SK-N-SH treated with all-trans-retinoic acid at 6 μM for 48 hours (cell line): ENCODE measurements around the gene METRNL.
A peak's percentile ranks its signal among the peaks of the same experiment; 100 is the strongest.

Experiments used
- ATAC-seq: fragments of 200-7000 bp; cut with Tn5 transposase; 3 replicates; pipeline ENCODE4 v1.9.1; 2020; ENCODE audit warnings: mild to moderate bottlenecking, moderate library complexity
- ARNTL ChIP-seq: fragments of 450-650 bp; formaldehyde crosslinking; IDR thresholded peaks from 2 replicates; pipeline ENCODE4 v1.5.0; 2020; ENCODE audit warnings: low read depth, mild to moderate bottlenecking, moderate library complexity, borderline replicate concordance
- BACH2 ChIP-seq: fragments of 250-450 bp; sonication (Bioruptor Pico); IDR thresholded peaks from 2 replicates; pipeline ENCODE4 v1.9.0; 2021; ENCODE audit warnings: mild to moderate bottlenecking, borderline replicate concordance
- CSDC2 ChIP-seq: fragments of 250-450 bp; sonication (Bioruptor Pico); IDR thresholded peaks from 2 replicates; pipeline ENCODE4 v1.5.0; 2020; ENCODE audit warnings: mild to moderate bottlenecking, moderate library complexity
- ESRRG ChIP-seq: fragments of 250-450 bp; sonication (Bioruptor Pico); IDR thresholded peaks from 2 replicates; pipeline ENCODE4 v1.6.1; 2021; ENCODE audit warnings: mild to moderate bottlenecking
- GLIS3 ChIP-seq: fragments of 250-450 bp; sonication (Bioruptor Pico); IDR thresholded peaks from 2 replicates; pipeline ENCODE4 v1.5.0; 2020; ENCODE audit warnings: mild to moderate bottlenecking, moderate library complexity
- ISL1 ChIP-seq: fragments of 250-450 bp; sonication (Bioruptor Pico); IDR thresholded peaks from 2 replicates; pipeline ENCODE4 v2.1.2; 2022; ENCODE audit warnings: mild to moderate bottlenecking, moderate library complexity
- OSR1 ChIP-seq: fragments of 250-450 bp; sonication (Bioruptor Pico); IDR thresholded peaks from 2 replicates; pipeline ENCODE4 v1.8.0; 2022; ENCODE audit warnings: moderate library complexity, mild to moderate bottlenecking, inconsistent platforms
- PPARA ChIP-seq: fragments of 250-450 bp; sonication (Bioruptor Pico); IDR thresholded peaks from 2 replicates; pipeline ENCODE4 v1.5.0; 2020; ENCODE audit warnings: mild to moderate bottlenecking, borderline replicate concordance
- SNAI2 ChIP-seq: fragments of 250-450 bp; sonication (Bioruptor Pico); IDR thresholded peaks from 2 replicates; pipeline ENCODE4 v1.5.0; 2020; ENCODE audit warnings: mild to moderate bottlenecking, moderate library complexity
- TCF4 ChIP-seq: fragments of 250-450 bp; sonication (Bioruptor Pico); IDR thresholded peaks from 2 replicates; pipeline ENCODE4 v1.8.0; 2021; ENCODE audit warnings: mild to moderate bottlenecking, moderate library complexity, borderline replicate concordance
- TOX ChIP-seq: fragments of 250-450 bp; sonication (Bioruptor Pico); IDR thresholded peaks from 2 replicates; pipeline ENCODE4 v1.8.0; 2021; ENCODE audit warnings: mild to moderate bottlenecking, moderate library complexity, borderline replicate concordance
- ZC3H10 ChIP-seq: fragments of 250-450 bp; sonication (Bioruptor Pico); IDR thresholded peaks from 2 replicates; pipeline ENCODE4 v1.5.1; 2021; ENCODE audit warnings: mild to moderate bottlenecking, moderate library complexity
- ZFP3 ChIP-seq: fragments of 250-450 bp; sonication (Bioruptor Pico); IDR thresholded peaks from 2 replicates; pipeline ENCODE4 v1.5.0; 2020; ENCODE audit warnings: mild to moderate bottlenecking, moderate library complexity
- ZFP30 ChIP-seq: fragments of 450-650 bp; formaldehyde crosslinking; IDR thresholded peaks from 2 replicates; pipeline ENCODE4 v1.5.0; 2022; ENCODE audit warnings: mild to moderate bottlenecking, moderate library complexity
- ZNF565 ChIP-seq: fragments of 450-650 bp; formaldehyde crosslinking; conservative IDR thresholded peaks from 2 replicates; pipeline ENCODE4 v1.5.0; 2020; ENCODE audit warnings: low read depth, mild to moderate bottlenecking, moderate library complexity
- ZNF70 ChIP-seq: fragments of 450-650 bp; formaldehyde crosslinking; IDR thresholded peaks from 2 replicates; pipeline ENCODE4 v1.5.0; 2020; ENCODE audit warnings: mild to moderate bottlenecking, moderate library complexity
- ZNF8 ChIP-seq: fragments of 450-650 bp; formaldehyde crosslinking; IDR thresholded peaks from 2 replicates; pipeline ENCODE4 v1.5.0; 2020; ENCODE audit warnings: mild to moderate bottlenecking, moderate library complexity
- TF ChIP-seq, protein P1 (sequence below): fragments of 250-450 bp; sonication (Bioruptor Pico); IDR thresholded peaks from 2 replicates; pipeline ENCODE4 v1.5.1; 2021; ENCODE audit warnings: mild to moderate bottlenecking, moderate library complexity
- TF ChIP-seq, protein P2 (sequence below): fragments of 250-450 bp; sonication (Bioruptor Pico); IDR thresholded peaks from 2 replicates; pipeline ENCODE4 v1.5.1; 2020; ENCODE audit warnings: low read depth, mild to moderate bottlenecking, moderate library complexity
- TF ChIP-seq, protein P3 (sequence below): fragments of 250-450 bp; sonication (Bioruptor Pico); IDR thresholded peaks from 2 replicates; pipeline ENCODE4 v1.5.0; 2020; ENCODE audit warnings: mild to moderate bottlenecking, moderate library complexity
- TF ChIP-seq, protein P4 (sequence below): fragments of 250-450 bp; sonication (Bioruptor Pico); IDR thresholded peaks from 2 replicates; pipeline ENCODE4 v1.8.0; 2020; ENCODE audit warnings: mild to moderate bottlenecking, moderate library complexity, borderline replicate concordance
- TF ChIP-seq, protein P5 (sequence below): fragments of 250-450 bp; sonication (Bioruptor Pico); IDR thresholded peaks from 2 replicates; pipeline ENCODE4 v1.8.0; 2021; ENCODE audit warnings: low read depth, mild to moderate bottlenecking, moderate library complexity, borderline replicate concordance

Gene METRNL

DNA sequence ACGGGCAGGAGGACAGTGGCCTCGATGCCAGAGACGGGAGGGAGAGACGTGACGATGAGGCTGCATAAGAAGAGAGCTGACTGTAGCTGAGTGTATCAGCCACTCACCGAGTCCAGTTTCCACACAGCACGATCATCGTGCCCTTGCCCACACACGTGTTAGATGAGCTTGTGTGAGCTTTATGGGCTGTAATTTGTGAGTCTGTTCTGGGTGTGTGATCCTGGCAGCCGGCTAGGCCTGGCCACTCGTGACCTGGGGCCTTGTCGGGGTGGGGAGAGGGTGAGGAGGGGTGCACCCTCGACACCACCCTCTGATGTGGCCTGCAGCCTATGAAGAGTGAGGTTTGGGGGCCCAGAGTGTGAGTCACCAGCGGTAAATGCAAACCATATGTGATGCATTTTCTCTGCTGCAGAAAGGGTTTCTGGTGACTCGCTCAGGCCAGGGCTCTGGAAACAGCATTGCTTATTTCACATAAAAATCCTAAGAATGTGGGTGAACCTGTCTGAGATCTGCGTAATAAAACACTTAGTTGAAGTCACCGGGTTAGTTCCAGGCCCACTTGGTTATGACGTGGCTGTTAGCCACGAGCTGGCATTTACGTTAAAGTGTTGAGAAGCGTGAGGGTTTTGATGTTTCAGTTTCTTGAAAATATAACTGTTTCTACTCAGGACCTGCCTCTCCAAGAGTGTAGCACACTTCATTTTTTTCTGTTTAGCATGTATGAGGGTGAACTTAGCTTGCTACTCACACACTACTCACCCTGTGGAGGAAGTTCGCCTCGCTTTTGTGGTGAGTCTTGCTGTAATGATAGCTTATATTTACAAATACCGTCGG, 4.2 kb downstream of the METRNL start (continued):
- TF ChIP-seq SNAI2 (CRISPR knock-in tag) (no peak; the same call in none of the 2 replicates), ARNTL (CRISPR knock-in tag) (no peak), ESRRG (CRISPR knock-in tag) (peak; percentile 92; the same call in 1 of the 2 replicates)

DNA sequence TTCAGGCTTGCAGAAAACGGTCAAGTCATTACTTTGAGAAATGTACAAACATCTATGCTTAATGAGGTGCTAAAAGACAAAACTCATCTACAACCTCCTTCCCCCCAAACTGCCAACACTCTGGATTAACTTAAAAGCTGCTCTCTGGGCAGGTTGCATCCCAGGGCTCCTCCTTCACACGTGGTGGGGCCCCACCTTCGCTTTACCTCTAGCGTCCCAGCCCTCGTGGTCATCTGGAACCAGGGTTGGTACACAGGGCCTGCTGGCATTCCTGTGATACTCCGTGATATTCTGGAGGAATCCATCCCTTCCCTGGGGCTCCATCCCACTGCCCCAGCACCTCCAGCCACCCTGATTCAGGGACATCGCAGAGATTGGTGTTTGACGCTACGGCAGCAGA, 4.8 kb downstream of the METRNL start:
- no peak for ATAC-seq
- TF ChIP-seq GLIS3 (CRISPR knock-in tag): no peak
- TF ChIP-seq BACH2 (CRISPR knock-in tag): no peak
- TF ChIP-seq, protein P1, sequence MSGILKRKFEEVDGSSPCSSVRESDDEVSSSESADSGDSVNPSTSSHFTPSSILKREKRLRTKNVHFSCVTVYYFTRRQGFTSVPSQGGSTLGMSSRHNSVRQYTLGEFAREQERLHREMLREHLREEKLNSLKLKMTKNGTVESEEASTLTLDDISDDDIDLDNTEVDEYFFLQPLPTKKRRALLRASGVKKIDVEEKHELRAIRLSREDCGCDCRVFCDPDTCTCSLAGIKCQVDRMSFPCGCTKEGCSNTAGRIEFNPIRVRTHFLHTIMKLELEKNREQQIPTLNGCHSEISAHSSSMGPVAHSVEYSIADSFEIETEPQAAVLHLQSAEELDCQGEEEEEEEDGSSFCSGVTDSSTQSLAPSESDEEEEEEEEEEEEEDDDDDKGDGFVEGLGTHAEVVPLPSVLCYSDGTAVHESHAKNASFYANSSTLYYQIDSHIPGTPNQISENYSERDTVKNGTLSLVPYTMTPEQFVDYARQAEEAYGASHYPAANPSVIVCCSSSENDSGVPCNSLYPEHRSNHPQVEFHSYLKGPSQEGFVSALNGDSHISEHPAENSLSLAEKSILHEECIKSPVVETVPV (CRISPR knock-in tag): no peak
- no peak for TF ChIP-seq ZNF565 (CRISPR knock-in tag)
- TF ChIP-seq ZNF8 (CRISPR knock-in tag): no peak
- TF ChIP-seq CSDC2 (CRISPR knock-in tag): no peak
- TF ChIP-seq, protein P2, sequence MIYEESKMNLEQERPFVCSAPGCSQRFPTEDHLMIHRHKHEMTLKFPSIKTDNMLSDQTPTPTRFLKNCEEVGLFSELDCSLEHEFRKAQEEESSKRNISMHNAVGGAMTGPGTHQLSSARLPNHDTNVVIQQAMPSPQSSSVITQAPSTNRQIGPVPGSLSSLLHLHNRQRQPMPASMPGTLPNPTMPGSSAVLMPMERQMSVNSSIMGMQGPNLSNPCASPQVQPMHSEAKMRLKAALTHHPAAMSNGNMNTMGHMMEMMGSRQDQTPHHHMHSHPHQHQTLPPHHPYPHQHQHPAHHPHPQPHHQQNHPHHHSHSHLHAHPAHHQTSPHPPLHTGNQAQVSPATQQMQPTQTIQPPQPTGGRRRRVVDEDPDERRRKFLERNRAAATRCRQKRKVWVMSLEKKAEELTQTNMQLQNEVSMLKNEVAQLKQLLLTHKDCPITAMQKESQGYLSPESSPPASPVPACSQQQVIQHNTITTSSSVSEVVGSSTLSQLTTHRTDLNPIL (CRISPR knock-in tag): no peak
- TF ChIP-seq, protein P3, sequence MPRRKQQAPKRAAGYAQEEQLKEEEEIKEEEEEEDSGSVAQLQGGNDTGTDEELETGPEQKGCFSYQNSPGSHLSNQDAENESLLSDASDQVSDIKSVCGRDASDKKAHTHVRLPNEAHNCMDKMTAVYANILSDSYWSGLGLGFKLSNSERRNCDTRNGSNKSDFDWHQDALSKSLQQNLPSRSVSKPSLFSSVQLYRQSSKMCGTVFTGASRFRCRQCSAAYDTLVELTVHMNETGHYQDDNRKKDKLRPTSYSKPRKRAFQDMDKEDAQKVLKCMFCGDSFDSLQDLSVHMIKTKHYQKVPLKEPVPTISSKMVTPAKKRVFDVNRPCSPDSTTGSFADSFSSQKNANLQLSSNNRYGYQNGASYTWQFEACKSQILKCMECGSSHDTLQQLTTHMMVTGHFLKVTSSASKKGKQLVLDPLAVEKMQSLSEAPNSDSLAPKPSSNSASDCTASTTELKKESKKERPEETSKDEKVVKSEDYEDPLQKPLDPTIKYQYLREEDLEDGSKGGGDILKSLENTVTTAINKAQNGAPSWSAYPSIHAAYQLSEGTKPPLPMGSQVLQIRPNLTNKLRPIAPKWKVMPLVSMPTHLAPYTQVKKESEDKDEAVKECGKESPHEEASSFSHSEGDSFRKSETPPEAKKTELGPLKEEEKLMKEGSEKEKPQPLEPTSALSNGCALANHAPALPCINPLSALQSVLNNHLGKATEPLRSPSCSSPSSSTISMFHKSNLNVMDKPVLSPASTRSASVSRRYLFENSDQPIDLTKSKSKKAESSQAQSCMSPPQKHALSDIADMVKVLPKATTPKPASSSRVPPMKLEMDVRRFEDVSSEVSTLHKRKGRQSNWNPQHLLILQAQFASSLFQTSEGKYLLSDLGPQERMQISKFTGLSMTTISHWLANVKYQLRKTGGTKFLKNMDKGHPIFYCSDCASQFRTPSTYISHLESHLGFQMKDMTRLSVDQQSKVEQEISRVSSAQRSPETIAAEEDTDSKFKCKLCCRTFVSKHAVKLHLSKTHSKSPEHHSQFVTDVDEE (CRISPR knock-in tag): no peak
- no peak for TF ChIP-seq PPARA
- no peak for TF ChIP-seq SNAI2 (CRISPR knock-in tag)
- TF ChIP-seq ZFP30: no peak
- TF ChIP-seq, protein P4, sequence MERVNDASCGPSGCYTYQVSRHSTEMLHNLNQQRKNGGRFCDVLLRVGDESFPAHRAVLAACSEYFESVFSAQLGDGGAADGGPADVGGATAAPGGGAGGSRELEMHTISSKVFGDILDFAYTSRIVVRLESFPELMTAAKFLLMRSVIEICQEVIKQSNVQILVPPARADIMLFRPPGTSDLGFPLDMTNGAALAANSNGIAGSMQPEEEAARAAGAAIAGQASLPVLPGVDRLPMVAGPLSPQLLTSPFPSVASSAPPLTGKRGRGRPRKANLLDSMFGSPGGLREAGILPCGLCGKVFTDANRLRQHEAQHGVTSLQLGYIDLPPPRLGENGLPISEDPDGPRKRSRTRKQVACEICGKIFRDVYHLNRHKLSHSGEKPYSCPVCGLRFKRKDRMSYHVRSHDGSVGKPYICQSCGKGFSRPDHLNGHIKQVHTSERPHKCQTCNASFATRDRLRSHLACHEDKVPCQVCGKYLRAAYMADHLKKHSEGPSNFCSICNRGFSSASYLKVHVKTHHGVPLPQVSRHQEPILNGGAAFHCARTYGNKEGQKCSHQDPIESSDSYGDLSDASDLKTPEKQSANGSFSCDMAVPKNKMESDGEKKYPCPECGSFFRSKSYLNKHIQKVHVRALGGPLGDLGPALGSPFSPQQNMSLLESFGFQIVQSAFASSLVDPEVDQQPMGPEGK (CRISPR knock-in tag): no peak
- TF ChIP-seq ZFP3 (CRISPR knock-in tag): no peak
- TF ChIP-seq, protein P5, sequence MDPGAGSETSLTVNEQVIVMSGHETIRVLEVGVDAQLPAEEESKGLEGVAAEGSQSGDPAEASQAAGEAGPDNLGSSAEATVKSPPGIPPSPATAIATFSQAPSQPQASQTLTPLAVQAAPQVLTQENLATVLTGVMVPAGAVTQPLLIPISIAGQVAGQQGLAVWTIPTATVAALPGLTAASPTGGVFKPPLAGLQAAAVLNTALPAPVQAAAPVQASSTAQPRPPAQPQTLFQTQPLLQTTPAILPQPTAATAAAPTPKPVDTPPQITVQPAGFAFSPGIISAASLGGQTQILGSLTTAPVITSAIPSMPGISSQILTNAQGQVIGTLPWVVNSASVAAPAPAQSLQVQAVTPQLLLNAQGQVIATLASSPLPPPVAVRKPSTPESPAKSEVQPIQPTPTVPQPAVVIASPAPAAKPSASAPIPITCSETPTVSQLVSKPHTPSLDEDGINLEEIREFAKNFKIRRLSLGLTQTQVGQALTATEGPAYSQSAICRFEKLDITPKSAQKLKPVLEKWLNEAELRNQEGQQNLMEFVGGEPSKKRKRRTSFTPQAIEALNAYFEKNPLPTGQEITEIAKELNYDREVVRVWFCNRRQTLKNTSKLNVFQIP (CRISPR knock-in tag): no peak
- TF ChIP-seq TCF4 (CRISPR knock-in tag): no peak
- no peak for TF ChIP-seq ISL1 (CRISPR knock-in tag)
- TF ChIP-seq ESRRG (CRISPR knock-in tag): no peak
- no peak for TF ChIP-seq TOX (CRISPR knock-in tag)
- no peak for TF ChIP-seq ZNF70
- TF ChIP-seq OSR1 (CRISPR knock-in tag): no peak
- TF ChIP-seq, all 23 proteins: peak for 0

DNA sequence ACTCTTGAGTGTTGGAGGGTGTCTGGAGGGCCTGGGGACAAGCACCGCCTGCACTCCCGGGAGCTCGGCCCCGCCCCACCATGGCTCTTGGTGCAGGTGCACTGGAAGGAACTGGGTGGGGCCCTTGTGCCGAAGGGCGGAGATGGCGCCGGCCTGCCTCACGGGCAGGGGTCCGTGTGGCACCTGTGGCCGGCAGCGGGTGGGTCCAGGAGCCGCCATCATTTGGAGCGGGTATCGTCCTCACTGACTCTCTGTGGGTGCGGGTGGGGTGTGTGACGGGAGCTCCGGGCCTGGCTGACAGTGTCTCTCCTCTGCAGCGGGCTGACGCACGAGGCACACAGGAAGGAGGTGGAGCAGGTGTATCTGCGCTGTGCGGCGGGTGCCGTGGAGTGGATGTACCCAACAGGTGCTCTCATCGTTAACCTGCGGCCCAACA, 5.2 kb downstream of the METRNL start:
- no peak for ATAC-seq
- TF ChIP-seq, protein P5 (CRISPR knock-in tag): no peak
- TF ChIP-seq TOX (CRISPR knock-in tag) (no peak), ZC3H10 (CRISPR knock-in tag) (no peak), ZFP3 (CRISPR knock-in tag) (no peak)
- TF ChIP-seq, protein P4 (CRISPR knock-in tag): no peak
